HPDE6-E6E7 (cell line): ENCODE measurements around the gene VPS37B.

Source experiments
- DNase-seq: peaks from one replicate; pipeline ENCODE4 v3.0.0; 2011; ENCODE audit warnings: missing footprints; ENCODE audit errors: extremely low spot score

The VPS37B gene

GRCh38 chr12:122852336-122853275, 43.3 kb downstream of the VPS37B start:
- DNase-seq = no peak

DNA sequence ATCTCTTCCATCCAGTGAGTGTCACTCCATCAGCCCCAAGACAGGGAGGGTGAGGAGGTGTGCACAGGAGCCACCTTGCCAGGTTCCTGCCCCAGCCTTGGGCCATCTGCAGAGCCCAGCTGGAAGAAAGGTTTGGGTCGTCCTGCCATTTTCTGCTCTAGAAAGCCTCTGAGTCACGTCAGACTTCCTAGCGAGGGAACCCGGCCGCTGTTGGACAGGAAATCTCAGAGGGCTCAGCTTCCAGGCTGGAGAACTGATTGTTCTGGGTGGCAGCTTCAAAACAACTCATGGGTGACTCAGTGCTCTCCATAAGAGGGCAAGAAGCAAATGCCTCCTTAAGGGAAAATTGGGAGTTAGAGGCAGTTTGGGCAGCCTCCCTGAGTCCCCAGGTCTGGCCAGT, 44.1 kb downstream of the VPS37B start:
- DNase-seq = peak; percentile 85

- DNase-seq = no peak
Observed at GRCh38 chr12:122850695-122851350, 45.1 kb downstream of the VPS37B start.

- DNase-seq = no peak
Observed at GRCh38 chr12:122850048-122850445, 45.9 kb downstream of the VPS37B start.

- DNase-seq = no peak
Observed at GRCh38 chr12:122849352-122850047, 46.4 kb downstream of the VPS37B start.

GRCh38 chr12:122848471-122849351, 47.2 kb downstream of the VPS37B start:
- no peak for DNase-seq

DNA sequence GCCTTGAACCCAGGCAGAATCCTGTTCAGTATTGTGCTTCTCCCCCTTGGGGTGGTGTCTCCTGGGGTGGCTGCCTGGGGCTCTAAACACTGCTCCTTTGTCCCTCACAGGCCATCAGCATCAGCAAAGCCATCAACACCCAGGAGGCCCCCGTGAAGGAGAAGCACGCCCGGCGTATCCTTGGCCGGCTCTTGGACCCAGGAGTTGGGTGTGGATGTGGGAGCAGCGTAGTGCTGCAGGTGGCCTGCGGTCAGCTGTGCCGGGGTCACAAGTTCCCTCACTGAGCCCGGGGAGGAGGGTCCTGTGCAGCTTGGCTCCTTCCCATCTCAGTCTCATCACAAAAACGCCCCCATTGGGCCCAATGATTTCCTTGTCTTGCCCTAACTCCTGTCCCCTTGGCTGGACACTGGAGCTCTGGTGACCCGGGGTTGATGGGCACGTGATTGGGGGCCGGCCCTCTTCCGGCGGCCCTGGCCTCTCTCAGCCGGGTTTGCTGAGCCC, 48.0 kb downstream of the VPS37B start:
- no peak for DNase-seq

- DNase-seq = no peak
Observed at GRCh38 chr12:122847516-122847836, 48.4 kb downstream of the VPS37B start.

DNA sequence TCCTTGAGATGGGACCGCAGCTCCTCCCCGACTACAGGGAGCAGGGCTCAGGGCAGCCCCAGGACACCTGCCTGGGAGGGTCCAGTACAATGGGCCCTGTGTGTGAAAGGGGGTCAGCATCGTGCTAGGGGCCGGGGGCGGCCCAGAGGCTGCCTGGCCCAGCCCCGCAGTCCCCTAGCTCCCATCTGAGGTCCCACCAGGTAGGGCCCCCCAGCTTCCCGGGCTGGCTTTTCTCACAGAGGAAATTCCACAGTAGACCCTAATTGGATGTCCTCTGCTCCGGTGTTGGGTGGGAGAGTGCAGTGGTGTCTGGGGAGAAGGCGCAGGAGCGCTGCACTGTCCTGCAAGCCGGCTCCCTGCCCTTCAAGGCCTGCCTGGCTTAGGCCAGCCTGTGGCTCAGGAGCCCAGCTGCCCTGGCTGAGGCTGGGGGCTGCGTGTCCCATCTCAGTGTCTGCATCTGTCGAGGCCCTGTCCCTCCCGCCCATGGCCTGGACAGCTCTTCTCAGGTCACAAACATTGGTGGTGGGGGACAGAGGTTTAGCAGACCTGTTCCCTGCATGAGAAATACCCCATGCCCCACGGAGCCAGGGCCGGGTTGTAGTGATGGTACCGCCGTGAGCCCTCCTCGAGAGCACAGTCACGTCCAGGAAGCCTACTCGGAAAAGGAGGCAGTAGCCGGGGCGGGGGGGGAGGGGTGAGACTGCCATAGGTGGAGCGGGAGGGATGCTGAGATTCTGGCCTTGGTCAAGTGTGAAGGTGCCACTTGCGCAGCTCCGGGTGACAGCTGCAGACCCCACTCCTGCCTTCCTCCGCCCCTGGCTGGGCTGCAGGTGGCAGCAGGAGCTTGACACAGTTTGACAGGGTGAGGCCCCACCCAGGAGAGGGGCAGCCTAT, 49.1 kb downstream of the VPS37B start:
- no peak for DNase-seq

DNA sequence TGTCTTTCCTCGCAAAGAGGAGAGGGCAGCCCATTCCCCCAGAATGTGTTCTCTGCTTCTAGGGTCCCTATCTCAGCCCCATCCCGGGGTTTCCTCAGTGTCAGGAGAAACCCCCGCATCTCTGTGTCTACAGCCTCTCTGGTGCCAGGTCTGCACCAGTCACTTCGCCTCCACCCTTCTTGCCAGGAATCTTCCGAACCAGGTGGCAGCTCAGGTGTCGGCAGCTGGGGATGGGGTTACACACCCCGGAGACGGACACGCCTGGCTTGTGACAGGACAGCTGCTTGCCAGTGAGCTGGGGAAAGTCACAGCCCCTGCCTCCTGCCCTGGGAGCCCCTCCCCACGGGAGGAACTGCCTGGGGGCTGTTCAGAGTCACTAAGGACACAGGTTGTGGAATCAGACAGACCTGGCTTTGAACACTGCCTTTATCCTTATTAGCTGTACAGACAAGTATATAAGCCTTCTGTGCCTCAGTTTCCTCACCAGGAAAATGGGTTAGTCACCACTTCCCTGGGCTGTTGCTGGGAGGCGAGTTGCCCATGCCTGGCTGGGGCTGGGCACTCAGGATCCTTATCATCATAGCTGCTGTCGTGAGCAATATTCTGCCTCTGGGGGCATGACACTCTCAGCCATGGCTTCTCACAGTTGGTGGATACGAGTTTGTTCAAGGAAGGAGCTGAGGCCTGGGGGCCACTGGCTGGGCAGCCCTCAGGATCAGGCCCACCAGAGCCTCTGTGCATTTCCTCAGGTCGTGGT, 49.9 kb downstream of the VPS37B start:
- DNase-seq = no peak

GRCh38 chr12:122845041-122845864, 50.7 kb downstream of the VPS37B start:
- no peak for DNase-seq

DNA sequence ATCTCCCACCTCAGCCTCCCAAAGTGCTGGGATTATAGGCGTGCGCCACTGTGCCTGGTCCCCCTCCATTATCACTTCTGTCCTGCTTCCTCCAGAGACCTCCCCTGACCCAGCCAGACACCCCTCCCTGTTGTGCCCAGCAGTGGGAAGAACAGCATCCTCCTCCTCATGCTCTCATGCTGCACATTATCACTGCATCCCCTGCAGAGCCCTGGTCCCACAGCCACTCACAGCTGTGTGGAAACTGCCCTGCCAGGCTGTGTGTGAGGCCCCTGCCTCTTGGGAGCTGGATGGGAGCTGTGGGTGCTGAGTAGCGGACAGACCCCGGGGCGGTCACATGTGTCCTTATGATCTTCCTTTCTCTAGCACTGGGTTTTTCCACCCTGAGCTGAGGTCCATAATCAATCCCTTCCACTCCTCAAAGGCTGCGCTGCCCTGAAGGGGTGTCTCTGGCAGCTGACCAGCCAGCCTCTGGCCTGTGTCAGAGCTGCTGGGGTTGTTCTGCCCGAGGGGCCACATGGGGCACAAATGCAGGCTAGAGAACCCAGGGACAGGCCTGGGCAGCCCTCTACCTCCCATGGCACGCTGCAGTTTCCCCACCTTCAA, 51.5 kb downstream of the VPS37B start:
- no peak for DNase-seq

DNA sequence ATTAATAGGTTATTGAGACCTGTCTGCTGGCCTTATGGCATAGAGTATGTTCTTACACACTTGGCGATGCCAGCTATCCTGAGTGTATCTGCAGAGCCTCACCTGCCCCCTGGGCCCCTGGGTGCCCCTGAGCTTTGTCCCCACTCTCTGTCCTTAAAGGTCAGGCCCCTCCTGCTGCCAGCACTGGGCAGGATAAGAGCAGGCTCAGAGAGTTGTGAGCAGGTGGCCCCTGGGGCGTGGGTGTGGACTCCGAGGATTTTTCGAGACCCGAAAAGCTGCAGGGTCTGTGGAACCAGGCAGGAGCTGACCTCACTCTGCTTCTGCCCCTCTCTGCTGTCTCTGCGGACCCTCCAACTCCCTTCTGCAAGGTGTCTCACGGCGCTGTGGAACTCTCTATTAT, 52.5 kb downstream of the VPS37B start:
- DNase-seq = no peak

DNA sequence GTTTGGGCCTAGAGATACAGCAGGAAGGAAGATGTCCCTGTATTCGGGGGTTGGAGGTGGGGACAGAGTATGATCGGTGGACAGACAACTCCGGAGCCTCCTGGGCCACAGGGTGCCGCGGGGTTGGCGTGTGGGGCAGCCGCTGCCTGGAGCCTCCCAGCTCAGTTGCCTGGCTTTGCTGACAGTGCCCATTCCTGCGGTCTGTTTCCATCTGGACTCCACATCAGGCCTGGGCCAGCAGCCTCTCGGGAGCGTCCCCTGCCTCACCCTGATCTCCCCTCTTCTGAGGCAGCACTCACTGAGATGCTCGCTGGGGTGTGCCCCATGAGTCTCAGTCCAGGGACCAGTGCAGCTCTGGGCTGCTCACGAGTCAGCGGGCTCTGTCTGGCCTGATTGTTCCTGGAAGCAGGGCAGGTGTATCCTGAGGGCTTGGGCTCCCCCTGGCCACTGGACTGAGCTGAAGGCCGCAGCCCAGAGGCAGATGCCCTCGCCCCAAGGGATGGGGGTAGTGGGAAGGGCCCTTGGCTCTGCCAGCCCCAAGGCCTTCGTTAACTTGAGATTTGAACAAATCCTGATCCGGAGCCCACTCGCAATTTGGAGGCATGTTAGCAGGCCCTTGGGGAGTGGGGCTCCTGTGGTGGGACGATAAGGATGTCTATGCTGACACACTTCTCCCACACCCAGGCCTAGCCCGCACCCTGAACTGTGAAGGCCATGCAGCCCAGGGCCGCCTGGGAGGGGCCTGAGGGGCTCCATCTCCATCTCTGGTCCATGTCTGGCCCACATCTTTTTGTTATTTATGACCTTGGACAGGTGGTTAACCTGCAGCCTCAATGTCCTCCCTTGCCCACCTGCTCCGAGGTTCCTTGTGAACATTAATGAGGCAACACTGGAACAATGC, 53.2 kb downstream of the VPS37B start:
- no peak for DNase-seq

DNA sequence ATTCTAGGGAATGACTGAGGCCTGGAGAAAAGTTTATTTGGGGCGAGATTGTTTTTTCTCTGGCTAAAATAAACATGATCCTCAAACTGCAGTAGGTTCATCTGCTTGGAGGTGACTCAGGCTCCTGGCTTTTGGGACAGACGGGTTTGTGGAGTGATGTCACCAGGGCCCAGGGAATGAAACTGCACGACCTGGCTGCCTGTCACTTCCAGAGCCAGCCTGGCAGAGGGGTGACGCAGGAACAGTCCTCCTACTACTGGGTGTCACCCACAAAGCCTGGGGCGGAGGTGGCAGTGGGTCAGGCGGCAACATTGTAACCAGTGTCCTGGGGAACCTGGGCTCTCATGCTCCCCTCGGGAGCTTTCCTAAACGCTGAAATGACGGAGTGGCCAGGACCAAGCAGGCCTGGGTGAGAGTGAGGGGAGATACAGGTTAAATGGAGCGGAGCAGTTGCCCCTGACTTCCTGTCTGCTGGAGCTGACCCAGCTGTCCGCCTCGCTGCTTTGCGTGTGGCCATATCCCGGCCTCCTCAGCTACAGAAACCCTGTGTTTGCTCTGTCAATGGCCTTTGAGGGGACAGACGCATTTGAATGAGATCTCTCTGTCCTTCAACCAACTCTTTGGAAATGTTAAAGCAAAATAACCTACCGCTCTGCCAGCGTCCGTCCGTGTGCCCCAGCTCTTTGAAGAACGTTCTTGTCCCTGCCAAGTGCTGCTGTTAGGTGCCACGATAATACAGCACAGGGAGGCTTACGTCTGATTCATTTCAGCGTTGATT, 54.2 kb downstream of the VPS37B start:
- no peak for DNase-seq
